HL-60 (cell line): ENCODE measurements around the gene IL17B.

Source experiments
- GABPA ChIP-seq: IDR thresholded peaks from 2 replicates; pipeline ENCODE4 v1.6.1; 2012; ENCODE audit warnings: low read depth
- POLR2AphosphoS5 ChIP-seq: IDR thresholded peaks from 2 replicates; pipeline ENCODE4 v1.6.1; 2012; ENCODE audit warnings: low read depth
- REST ChIP-seq: IDR thresholded peaks from 2 replicates; pipeline ENCODE4 v1.6.1; 2012; ENCODE audit warnings: low read depth; ENCODE audit not compliant: insufficient replicate concordance
- SPI1 ChIP-seq: IDR thresholded peaks from 2 replicates; pipeline ENCODE4 v1.6.1; 2012; ENCODE audit warnings: low read depth, mild to moderate bottlenecking, borderline replicate concordance
- TF ChIP-seq, protein P1 (sequence below): IDR thresholded peaks from one replicate; pipeline ENCODE4 v1.5.1; 2011; ENCODE audit warnings: low read length, control low read depth, inconsistent platforms; ENCODE audit not compliant: insufficient read depth

GRCh38 chr5:149417711-149418368, 38.7 kb upstream of the IL17B start:
- TF ChIP-seq POLR2AphosphoS5 (no peak), REST (no peak), SPI1 (no peak), GABPA (no peak)
- TF ChIP-seq, protein P1, sequence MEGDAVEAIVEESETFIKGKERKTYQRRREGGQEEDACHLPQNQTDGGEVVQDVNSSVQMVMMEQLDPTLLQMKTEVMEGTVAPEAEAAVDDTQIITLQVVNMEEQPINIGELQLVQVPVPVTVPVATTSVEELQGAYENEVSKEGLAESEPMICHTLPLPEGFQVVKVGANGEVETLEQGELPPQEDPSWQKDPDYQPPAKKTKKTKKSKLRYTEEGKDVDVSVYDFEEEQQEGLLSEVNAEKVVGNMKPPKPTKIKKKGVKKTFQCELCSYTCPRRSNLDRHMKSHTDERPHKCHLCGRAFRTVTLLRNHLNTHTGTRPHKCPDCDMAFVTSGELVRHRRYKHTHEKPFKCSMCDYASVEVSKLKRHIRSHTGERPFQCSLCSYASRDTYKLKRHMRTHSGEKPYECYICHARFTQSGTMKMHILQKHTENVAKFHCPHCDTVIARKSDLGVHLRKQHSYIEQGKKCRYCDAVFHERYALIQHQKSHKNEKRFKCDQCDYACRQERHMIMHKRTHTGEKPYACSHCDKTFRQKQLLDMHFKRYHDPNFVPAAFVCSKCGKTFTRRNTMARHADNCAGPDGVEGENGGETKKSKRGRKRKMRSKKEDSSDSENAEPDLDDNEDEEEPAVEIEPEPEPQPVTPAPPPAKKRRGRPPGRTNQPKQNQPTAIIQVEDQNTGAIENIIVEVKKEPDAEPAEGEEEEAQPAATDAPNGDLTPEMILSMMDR: no peak
